HG02973 (cell line): Measurements from ENCODE around the gene B3GNT7.
"Not testable (repeated sequence)": the region's sequence is repeated elsewhere in the genome, so short reads cannot be mapped to it uniquely, and the experiment has no call there.

ENCODE experiments used
- ATAC-seq: cut with Tn5 transposase; IDR thresholded peaks from one replicate; pipeline ENCODE4 v1.9.1; 2021; ENCODE audit warnings: moderate library complexity; ENCODE audit not compliant: unreplicated experiment

B3GNT7 gene

DNA sequence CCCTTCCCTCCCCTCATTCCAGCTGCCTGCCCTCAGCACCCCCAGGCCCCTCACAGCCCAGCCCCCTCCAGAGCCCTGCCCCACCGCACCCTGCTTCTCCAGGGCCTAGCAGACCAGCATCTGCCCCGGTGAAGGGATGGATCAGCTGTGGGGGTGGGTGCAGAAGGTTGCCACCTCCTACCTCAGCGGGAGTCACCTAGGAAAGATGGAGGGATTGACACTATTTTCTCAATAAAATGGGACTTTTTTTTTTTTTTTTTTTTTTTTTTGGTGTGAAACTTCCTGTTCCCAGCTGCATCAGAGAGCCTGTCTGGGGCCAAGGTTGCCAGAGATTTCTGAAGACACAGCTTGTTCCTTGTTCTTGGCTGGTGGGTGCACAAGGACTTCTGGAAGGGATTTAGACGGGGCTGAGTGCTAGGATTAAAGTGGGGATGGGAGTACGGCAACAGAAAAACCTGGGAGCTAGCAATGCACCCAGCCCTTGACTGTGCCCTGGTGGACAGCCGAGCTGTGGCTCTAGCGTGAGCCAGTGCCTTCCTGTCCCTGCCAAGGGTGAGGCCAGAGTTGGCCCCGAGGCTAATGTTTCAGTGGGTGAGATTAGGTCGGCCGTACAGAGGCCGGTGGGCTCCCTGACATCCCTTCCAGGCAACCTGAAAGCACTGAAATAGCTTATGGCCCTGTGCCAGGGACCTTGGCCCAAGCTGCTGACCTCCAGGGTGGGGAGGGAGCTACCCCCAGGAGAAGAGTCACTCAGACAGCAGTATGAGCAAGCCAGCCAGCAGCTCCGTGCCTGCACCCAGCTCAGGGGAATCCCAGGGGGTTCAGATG is 4.6 kb downstream of the B3GNT7 start:
- ATAC-seq: no peak

DNA sequence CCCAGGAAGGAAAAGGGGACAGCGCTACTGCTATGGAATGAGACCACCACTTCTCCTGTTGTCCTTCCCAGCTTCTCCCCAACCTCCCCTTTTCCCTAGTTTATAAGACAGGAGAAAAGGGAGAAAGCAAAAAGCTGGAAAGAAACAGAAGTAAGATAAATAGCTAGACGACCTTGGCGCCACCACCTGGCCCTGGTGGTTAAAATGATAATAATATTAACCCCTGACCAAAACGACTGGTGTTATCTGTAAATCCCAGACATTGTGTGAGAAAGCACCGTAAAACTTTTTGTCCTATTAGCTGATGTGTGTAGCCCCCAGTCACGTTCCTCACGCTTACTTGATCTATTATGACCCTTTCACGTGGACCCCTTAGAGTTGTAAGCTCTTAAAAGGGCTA is 5.2 kb downstream of the B3GNT7 start:
- ATAC-seq: not testable (repeated sequence)

DNA sequence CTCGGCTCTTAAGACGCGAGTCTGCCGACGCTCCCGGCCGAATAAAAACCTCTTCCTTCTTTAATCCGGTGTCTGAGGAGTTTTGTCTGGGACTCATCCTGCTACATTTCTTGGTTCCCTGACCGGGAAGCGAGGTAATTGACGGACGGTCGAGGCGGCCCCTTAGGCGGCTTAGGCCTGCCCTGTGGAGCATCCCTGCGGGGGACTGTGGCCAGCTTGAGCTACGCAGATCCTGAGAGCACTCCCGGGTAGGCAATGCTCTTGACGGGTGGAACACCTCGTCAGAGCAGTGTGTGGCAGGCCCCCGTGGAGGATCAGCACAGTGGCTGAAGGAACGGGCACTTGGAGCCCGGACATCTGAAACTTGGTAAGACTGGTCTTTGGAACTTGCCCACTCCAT is 5.6 kb downstream of the B3GNT7 start:
- ATAC-seq: not testable (repeated sequence)

DNA sequence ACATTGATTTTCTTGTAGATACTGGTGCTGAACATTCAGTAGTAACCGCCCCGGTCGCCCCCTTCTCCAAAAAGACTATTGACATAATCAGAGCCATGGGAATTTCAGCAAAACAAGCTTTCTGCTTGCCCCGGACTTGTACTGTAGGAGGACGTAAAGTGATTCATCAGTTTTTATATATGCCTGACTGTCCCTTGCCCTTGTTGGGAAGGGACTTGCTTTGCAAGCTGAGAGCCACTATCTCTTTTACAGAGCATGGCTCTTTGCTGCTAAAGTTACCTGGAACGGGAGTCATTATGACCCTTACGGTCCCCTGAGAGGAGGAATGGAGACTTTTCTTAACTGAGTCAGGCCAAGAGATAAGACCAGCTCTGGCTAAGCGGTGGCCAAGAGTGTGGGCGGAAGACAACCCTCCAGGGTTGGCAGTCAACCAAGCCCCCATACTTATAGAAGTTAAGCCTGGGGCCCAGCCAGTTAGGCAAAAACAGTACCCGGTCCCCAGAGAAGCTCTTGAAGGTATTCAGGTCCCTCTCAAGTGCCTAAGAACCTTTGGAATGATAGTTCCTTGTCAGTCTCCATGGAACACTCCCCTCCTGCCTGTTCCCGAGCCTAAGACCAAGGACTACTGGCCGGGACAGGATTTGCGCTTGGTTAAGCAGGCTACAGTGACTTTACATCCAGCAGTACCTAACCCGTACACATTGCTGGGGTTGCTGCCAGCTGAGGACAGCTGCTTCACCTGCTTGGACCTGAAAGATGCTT is 8.1 kb downstream of the B3GNT7 start:
- not testable (repeated sequence) for ATAC-seq

DNA sequence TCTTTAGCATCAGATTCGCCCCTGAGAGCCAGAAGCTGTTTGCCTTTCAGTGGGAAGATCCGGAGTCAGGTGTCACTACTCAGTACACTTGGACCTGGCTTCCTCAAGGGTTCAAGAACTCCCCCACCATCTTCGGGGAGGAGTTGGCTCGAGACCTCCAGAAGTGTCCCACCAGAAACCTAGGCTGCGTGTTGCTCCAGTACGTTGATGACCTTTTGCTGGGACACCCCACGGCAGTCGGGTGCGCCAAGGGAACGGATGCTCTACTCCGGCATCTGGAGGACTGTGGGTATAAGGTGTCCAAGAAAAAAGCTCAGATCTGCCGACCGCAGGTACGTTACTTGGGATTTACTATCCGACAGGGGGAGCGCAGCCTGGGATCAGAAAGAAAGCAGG is 8.7 kb downstream of the B3GNT7 start:
- ATAC-seq: not testable (repeated sequence)

DNA sequence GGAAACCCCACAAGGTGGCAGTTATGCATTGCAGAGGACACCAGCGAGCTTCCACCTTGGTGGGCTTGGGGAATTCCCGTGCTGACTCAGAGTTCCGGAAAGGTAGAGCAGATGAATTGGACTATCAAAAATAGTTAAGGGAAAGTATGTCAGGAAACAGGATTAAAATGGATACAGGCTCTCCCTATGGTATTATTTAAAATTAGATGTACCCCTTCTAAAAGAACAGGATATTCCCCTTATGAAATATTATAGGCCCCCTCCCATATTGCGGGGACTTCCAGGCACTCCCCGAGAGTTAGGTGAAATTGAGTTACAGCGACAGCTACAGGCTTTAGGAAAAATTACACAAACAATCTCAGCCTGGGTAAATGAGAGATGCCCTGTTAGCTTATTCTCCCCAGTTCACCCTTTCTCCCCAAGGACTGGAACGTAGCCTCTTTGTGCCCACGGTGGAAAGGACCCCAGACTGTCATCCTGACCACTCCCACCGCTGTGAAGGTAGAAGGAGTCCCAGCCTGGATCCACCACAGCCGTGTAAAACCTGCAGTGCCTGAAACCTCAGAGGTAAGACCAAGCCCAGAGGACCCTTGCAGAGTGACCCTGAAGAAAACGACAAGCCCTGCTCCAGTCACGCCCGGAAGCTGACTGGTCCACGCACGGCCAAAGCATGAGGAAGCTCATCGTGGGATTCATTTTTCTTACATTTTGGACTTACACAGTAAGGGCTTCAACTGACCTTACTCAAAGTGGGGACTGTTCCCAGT is 10.3 kb downstream of the B3GNT7 start:
- ATAC-seq: not testable (repeated sequence)

DNA sequence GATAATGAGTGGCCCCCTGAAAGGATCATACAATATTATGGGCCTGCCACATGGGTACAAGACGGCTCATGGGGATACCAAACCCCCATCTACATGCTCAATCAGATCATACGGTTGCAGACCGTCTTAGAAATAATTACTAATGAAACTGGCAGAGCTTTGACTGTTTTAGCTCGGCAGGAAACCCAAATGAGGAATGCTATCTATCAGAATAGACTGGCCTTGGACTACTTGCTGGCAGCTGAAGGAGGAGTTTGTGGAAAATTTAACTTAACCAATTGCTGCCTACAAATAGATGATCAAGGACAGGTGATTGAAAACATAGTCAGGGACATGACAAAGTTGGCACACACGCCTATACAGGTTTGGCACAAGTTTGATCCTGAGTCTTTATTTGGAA is 12.2 kb downstream of the B3GNT7 start:
- ATAC-seq: not testable (repeated sequence)

DNA sequence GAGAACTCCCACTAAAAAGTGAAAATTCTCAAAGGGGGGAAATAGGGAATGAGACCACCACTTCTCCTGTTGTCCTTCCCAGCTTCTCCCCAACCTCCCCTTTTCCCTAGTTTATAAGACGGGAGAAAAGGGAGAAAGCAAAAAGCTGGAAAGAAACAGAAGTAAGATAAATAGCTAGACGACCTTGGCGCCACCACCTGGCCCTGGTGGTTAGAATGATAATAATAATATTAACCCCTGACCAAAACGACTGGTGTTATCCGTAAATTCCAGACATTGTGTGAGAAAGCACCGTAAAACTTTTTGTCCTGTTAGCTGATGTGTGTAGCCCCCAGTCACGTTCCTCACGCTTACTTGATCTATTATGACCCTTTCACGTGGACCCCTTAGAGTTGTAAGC is 12.8 kb downstream of the B3GNT7 start:
- not testable (repeated sequence) for ATAC-seq

DNA sequence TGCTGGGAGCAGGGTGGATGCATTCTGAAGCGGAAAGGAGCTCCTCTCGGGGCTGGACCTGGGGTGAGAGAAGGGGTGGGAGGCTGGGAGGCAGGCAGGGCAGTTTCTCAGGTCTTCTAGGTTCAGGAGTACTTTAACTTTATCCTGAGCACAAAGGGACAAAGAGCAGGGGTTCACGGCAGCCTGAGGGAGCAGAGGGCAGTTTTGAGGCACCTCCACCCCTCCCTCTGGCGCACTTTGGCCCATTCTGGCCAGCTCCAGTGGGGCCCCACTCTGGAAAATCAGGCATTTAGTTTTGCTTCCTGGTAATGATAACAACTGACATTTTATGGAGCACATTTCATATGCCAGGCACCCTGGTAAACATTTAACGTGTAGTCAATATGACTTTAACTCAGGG is 14.3 kb downstream of the B3GNT7 start:
- ATAC-seq: no peak

DNA sequence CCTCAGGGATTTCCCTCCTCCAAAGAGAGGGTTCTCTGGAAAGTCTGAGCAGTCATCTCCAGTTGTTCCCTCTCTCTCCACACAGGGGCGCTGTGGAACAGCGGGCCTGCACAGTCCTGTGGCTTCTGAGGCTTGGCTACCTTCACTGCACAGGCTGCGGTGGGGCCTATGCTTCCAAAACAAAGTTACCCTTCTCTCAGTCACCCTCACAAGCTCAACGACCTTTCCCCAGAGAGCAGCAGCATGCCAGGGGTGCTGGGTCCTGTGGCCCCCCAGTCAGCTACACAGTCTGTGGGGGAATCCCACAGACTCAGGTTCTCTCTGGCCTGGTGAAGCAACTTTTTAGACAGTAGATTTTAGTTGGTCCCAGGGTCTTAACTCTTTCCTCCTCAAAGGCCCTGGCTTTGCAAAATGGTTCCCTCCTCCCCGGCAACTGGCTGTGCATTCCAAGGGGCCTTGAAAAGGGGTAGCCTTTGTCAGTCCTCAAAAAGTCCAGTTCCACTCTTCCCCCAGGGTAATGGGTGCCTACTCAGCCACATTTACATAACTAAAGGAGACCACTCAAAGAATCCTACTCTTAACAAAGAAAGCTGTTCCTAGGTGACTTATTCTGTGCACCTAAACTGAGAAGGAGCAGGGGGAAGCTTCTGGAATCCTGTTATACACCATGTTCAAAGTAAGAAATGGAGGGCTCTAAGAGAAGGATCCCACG is 14.9 kb downstream of the B3GNT7 start:
- ATAC-seq: no peak

DNA sequence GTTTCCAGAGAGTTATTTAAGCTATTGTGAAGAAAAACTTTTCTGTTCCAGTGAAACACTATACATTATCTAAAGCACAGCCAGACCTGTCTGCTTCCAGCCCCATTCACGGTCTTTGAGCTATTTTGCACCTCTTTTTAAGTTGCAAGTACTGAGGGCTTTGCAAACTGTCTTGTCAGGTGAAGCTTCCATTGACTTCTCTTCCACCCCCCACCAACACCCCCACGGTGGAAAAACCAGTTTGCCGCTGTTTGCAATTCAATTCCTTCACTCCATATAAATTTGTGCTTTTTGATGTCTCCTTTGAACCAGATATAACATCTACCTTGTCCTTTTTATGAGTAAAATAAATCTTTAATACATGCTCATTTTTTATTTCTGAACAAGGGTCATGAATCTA is 15.7 kb downstream of the B3GNT7 start:
- ATAC-seq: no peak

DNA sequence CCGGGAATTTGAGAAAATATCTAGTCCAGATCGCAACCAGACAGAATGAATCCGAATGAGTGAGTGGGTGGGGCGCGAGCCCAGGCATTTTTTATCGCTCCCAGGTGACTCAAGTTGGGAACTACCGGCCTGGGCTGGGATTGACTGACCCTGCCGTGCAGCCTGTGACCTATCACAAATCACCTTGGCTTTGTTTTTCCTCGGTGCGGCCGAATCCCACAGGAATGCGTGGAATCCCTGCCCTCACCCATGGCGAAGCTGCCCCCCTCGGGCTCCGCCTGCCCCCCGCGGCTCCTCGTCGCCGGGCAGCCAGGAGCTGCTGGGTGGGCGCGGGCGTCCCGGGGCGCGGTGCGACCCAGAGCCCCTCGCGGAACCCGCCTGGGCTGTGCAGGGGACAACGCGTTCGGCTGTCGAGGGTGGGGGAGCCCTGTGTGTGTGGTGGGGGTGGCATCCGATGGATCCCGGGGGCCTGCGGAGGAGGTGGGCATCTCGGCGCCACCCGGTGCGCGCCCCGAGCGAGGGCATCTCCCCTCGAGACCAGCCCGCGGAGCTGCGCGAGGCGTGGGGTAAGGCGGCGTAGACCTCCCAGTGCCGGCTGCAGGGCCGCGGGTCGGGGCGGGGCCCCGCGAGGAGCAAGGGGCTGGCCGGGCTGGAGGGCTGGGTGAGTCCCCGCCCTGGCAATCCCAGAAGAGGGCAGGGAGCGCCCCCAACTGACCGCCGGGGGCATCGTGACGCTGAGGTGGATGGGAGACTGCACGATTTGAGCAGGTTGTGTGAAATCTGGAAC is 16.5 kb downstream of the B3GNT7 start:
- ATAC-seq: peak; percentile 97

DNA sequence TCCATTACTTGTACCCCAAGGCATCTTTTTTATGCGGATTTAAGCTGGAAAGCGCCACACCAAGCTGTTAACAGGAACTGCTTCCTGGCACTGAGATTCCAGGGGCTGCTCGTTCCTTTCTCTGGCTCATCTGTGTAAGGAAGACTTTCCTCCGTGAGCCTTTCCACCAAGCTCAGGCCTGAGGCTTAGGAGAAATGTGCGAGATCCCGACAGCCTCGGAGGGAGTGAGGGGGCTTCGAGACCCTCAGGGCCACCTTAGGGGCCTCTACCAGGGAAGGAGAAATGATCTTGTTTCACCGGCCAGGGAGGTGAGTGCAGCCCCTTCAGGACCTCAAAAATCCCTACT is 17.1 kb downstream of the B3GNT7 start:
- ATAC-seq: no peak

DNA sequence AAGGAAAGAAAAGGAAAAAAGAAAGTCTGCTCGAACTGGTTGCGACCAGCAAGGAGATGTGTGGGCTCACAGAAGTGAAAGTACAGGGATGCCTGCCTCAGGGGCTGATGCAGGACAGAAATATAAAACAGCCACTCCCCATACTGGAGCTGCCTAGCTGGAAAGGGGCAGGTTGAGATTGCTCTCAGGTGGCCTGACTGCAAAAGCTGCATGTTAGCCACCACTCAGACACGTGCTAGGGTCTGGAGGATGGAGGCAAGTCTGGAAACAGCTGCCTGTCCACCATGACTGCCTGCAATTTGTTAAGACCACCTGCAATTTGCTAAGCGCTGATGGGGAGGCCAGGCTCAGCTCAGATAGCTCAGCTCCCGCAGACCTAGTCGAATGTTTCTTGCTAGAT is 17.9 kb downstream of the B3GNT7 start:
- no peak for ATAC-seq

DNA sequence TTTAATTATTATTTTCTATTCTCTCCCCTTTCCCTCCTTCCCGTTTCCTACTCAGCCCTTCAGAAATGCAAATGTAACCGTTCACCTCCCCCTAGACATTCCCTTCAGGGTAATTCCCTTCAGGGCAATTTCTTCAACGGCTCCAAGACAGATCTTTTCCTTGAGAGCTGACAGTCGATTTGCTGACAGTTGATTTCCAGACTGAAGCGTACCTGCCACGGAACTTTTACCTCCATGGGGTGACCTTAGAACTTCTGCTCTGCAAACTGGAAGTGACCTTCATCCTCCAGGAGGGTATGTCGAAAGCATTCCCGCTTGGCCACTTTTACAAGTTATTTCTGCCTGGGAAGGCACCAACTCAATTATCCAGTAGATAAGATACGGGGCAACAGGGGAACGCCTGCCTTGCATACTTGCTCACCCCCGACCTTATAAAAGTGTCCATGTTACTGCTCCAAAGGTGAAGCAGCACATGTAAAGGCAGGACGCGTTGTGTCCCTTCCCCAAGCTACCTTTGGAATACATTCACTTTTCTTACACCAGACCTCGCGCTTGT is 18.5 kb downstream of the B3GNT7 start:
- no peak for ATAC-seq

DNA sequence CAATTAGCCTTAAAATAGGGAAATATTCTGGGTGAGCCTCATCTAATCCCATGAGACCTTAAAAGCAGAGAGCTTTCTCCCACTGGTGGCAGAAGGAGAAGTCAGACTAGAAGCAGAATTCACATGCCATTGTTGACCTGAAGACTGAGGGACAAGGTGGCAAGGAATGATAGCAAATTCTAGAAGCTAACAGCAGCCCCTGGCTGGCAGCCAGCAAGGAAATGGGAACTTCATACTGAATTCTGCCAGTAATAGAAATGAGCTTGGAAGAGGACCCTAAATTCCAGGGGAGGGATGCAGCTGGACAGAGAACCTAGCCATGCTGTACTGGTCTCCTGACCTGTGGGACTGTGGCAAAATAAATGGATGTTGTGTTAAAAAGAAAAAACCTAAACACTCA is 19.5 kb downstream of the B3GNT7 start:
- ATAC-seq: no peak

DNA sequence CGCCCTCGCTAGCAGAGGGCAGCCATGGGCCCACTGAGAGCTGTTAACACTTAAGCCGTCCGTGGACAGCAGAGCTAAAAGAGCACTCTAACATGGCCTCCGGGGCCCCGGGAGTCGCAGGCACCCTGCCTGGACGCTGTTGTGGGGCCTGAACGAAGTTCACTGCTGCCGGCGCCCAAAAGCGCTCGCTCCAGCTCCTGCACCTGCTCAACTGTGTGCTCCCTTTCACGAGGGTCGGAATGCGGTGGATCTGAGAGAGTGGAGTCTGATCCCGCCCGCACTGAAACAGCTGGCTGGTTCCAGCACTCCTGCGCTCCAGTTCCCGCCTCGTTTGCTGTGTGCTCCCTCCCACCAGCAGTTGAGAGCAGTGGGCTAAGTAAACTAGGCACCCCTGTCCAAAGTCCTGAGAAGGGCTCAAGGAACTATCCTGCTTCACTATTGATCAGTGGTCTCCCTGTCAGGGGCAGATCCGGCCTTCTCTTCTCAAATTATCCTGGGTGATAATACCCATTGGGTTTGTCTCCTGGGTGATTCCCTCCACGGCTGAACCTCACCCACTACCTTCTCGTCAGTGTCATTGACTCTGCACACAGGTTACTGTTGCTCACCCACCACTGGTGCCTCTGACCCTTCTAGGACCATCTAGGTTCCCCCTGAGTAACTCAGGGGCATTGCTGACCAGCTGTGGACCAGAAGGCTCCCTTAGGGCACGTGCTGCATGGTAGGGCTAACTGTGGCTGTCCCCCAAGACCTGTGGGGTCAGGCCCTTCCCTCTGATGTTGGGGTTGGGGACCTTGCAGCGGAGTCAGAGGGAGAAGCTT is 23.5 kb downstream of the B3GNT7 start:
- ATAC-seq: no peak

DNA sequence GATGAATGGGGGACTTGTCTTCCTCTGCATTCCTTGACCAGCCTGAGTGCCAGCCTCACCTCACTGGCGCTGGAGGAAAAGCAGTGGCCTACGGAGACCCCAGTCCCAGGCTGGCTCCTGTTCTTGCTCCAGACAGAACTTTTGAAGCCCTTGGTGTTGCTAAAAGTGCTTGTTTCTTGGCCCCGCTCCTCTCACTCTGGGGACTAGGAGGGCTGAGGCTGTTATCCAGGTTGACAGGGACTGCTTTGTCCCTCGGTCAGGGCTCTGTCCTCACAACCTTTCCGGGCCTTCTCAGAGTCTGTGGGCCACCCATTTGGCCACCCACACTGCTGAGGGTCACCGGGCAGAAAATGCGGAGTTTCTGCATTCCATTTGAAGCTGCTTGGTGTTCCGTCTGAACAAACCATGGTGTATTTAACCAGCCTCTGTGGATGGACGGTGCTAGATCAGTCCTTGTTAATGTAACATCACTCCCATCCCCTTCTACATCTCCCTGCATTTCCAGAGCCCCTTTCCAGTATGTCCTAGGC is 25.6 kb downstream of the B3GNT7 start:
- no peak for ATAC-seq

DNA sequence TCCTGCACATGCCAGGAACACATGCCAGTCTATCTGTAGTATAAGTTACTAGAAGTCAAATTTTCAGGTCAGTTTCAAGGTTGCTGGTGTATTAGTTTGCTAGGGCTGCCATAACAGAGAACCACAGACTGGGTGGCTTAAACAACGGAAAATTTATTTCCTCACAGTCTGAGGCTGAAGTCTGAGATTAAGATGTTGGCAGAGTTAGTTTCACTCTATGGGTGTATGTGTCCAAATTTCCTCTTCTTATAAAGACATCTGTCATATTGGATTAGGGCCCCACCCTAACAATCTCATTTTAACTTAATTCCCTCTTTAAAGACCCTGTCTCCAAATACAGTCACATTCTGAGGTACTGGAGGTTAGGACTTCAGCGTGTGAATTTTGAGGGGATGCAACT is 26.5 kb downstream of the B3GNT7 start:
- no peak for ATAC-seq
